ACHN (cell line): ENCODE measurements around the gene OTUB2.
"Not testable (repeated sequence)": the region's sequence is repeated elsewhere in the genome, so short reads cannot be mapped to it uniquely, and the experiment has no call there.

Experiments used
- DNase-seq: peaks from one replicate; pipeline ENCODE4 v3.0.0-alpha.2; 2015
- in situ Hi-C: cut with HindIII; loops from 2 replicates; pipeline ENCODE4 v1.10.0; 2017; ENCODE audit warnings: low sequenced_read_pairs, low pct_ligation_motif_present, low pct_unique_long_range_greater_than_20kb

Gene OTUB2

DNA sequence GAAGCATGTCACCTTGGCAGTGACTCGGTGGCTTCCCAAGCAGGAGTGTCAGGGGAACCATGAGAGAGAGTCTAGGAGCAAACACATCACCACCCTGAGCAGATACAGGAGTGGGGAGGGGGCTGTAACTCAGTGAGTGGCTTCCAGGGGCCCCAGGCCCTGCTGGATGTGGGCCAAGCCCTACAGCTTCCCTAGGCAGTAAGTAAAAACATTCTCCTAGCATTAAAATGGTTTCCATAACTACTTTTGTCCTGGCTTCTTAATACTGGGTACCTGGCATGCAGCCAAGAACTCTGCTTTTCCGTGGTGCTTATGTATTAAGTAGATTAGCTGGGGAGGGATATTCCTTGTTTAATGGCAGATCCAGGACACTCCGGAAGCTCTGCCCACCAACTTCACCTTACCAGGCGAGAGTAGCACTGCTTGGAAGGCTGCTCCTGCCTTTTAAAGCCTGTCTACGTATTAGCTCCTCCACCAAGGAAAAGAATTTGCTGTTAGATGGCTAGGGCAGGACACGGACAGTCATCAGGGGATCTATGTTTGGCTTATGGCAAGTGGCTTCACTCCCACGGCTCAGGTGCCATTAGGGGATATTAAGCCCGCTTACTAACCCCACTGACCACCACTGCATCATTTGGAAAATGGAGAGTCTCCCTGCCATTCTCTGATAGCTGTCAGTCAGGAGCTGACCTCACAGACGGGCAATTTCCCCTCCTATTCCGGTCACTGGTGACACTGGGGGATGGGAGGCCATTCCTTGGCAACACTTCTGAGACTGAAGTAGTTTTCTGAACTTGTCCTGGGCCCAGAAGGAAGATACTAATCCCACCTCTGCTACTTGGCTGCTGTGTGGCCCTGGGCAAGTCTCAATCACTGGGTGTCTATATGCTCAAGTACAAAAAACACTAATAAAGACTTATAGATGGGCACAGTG, 22.8 kb downstream of the OTUB2 start:
- in situ Hi-C loops, result no loop called here

GRCh38 chr14:94049625-94050023, 23.5 kb downstream of the OTUB2 start:
- DNase-seq, result no peak
- in situ Hi-C loops, result no loop called here

More for the DNA sequence above, 22.8 kb downstream of the OTUB2 start:
- DNase-seq, result no peak

- in situ Hi-C loops, result no loop called here
- peak; percentile 16 for DNase-seq
Observed at GRCh38 chr14:94050231-94050880, 24.2 kb downstream of the OTUB2 start.

DNA sequence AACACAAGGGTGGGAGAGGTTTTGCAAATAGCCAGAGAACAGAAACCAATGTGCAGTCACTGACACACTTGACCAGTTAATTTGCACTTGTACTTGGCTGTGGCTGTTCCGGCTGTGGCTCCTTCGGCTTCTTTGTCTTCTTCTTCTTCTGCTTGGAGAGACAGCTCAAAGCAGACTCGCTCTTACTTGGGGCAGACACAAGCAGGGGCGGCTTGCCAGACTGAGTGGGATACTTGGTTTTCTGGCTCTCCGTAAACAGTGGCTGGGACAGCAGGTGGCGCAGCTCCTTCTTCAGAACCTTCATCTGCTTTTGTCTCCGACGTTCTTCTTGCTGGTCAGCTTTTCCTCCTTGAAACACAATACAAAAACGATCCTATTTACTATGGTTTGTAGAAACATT, 25.0 kb downstream of the OTUB2 start:
- peak; percentile 27 for DNase-seq
- in situ Hi-C loops, result no loop called here

GRCh38 chr14:94051779-94052178, 25.6 kb downstream of the OTUB2 start:
- DNase-seq, result no peak
- in situ Hi-C loops, result no loop called here

- in situ Hi-C loops, result no loop called here
- no peak for DNase-seq
Observed at GRCh38 chr14:94052199-94052598, 26.1 kb downstream of the OTUB2 start.

- in situ Hi-C loops, result no loop called here
Observed at GRCh38 chr14:94052662-94053061, 26.5 kb downstream of the OTUB2 start.

DNA sequence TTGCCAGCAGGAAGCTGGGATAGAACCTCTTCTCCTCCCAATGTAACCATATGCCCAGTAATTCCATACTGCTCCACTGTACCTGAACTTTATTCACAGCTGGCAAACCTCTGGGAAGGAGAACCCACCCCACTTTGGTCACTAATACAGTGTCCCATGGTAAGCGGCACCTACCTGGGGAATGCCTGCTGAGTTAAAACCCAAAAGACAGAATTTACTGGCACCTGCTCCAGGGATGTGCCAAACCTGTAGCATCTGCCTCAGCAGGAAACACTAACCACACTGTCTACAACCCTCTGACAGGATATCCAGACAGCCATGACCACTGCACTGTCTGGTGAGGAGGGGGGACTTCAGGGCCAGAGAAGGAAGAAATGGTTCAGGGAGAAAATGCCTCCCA, 28.3 kb downstream of the OTUB2 start:
- DNase-seq, result no peak
- in situ Hi-C loops, result no loop called here

More at GRCh38 chr14:94052662-94053061, 26.5 kb downstream of the OTUB2 start:
- no peak for DNase-seq

DNA sequence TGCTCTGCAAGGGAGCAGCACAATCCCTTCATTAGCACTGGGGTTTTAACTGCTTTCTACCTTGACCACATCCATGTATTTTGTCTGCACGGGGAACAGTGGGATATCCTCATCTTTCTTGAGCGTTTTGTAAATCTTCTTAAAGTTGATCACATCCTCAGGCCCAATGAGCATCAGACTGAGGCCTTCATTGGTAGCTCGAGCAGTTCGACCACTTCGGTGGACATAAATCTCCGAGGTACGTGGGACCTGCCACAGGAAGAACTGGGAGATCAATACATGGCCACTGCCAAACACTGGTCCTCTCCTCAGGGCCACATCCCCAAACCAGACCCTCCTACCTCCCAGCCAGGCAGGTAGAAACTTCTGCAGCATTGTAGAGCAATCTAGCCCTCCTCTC, 28.8 kb downstream of the OTUB2 start:
- no peak for DNase-seq
- in situ Hi-C loops, result no loop called here

DNA sequence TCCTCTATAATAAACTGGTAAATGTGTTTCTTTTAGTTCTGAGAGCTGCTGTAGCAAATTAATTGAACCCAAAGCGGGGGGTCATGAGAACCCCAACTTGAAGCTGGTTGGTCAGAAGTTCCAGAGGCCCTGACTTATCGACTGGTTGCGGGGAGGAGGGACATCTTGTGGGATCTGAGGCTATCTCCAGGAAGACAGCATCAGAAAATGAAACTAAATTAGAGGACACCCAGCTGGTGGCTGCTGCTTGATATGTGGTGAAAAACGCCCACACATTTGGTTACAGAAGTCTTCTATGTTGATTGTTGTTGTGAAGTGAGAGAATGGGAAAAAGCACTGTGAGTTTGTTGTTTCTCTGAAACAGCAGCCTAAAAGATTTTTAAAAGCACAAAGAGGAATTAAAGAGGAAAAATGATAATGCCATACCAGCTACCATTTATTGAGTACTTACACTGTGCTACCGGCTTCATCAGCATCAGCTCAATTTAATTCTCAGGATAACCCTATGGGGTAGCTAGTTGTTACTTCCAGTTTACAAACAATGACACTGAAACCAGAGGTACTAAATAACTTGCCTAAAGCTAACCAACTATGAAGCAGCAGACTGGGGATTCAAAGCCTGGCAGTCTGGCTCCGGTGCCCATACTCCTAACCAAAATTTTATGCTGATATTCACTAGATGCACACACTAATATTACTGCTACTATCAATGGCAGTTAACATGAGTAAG, 30.6 kb downstream of the OTUB2 start:
- no peak for DNase-seq
- in situ Hi-C loops, result no loop called here

DNA sequence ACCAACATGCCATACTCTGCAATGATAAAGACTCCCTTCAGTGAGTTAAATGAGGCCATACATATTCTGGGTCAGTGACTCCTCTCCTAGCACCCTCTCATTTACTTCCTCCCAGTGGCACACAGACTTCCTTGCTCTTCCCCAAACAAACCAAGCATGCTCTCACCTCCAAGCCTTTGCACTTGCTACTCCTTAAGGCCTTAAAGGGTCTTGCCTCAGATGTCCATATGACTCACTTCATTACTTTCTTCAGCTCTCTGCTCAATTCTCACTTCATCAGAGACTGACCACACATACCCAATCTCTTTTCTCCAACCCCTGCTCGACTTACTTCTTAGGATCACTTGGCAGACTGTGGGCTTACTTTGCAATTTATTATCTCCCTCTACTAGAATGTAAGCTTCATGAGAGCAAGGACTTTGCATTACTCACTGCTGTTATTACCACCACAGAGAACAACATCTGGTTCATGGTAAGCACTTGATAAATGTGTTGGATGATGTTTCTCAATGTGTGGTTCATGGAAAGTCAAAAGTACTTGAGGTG, 32.1 kb downstream of the OTUB2 start:
- in situ Hi-C loops, result no loop called here
- DNase-seq, result no peak

- in situ Hi-C loops, result no loop called here
- DNase-seq, result no peak
Observed at GRCh38 chr14:94058674-94059138, 32.6 kb downstream of the OTUB2 start.

- in situ Hi-C loops, result no loop called here
- DNase-seq, result no peak
Observed at GRCh38 chr14:94059998-94060397, 33.9 kb downstream of the OTUB2 start.

- DNase-seq, result peak; percentile 31
- in situ Hi-C loops, result no loop called here
Observed at GRCh38 chr14:94062344-94062940, 36.3 kb downstream of the OTUB2 start.

DNA sequence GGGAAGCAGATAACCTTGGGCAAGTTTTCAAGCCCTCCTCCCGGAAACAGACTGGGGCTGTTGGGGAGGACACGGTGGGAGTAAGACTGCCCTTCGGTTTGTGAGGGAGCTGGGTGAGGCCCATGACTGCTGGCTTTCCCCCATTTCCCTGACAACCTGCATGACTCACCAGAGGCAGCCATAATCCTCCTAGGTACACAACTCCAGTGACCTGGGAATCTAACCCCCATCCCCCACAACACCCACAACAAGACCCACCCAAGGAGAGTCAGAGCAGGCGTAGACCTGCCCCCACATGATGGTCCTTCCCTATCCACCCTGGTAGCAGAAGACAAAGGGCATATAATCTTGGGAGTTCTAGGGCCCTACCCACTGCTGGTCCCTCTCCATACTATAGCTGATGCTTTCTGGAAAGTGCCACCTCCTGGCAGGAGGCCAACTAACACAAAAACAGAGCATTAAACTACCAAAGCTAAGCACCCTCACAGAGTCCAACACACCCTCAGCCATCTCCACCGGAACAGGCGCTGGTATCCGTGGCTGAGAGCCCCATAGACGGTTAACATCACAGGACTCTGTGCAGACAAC, 40.0 kb downstream of the OTUB2 start:
- DNase-seq, result no peak
- in situ Hi-C loops, result no loop called here

GRCh38 chr14:94072076-94072475, 45.9 kb downstream of the OTUB2 start:
- in situ Hi-C loops, DNase-seq: not testable (repeated sequence)

- in situ Hi-C loops, result no loop called here
Observed at GRCh38 chr14:94074534-94074933, 48.4 kb downstream of the OTUB2 start.

DNA sequence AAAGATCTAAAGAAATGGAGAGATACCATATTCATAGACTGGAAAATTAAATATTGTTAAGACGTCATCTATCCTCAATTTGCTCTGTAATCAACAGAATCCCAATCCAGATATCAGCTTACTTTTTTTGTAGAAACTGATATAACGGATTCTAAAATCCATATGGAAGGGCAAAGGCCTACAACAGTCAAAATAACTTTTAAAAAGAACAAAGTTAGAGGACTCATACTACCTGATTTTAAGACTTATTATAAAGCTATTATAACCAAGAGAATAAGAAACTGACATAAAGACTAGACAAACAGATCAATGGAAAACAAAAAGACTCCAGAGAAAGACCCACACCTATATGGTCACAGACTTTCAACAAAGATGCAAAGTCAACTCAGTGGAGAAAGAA, 48.9 kb downstream of the OTUB2 start:
- DNase-seq, result no peak
- in situ Hi-C loops, result no loop called here

More at GRCh38 chr14:94074534-94074933, 48.4 kb downstream of the OTUB2 start:
- no peak for DNase-seq
